ENCODE measurements around the gene CCNL2. TPM values are rescaled to one million over a fixed set of nuclear protein-coding genes. Genes with fewer than 3 reads are reported as not detected.
A peak's percentile ranks its signal among the peaks of the same experiment; 100 is the strongest.

The CCNL2 gene
- total and polyA plus RNA-seq, 2 of the 13 experiments (the other 11 are each of a cell fraction or from before 2014, with no cell fraction given), result 105 to 340 TPM

DNA sequence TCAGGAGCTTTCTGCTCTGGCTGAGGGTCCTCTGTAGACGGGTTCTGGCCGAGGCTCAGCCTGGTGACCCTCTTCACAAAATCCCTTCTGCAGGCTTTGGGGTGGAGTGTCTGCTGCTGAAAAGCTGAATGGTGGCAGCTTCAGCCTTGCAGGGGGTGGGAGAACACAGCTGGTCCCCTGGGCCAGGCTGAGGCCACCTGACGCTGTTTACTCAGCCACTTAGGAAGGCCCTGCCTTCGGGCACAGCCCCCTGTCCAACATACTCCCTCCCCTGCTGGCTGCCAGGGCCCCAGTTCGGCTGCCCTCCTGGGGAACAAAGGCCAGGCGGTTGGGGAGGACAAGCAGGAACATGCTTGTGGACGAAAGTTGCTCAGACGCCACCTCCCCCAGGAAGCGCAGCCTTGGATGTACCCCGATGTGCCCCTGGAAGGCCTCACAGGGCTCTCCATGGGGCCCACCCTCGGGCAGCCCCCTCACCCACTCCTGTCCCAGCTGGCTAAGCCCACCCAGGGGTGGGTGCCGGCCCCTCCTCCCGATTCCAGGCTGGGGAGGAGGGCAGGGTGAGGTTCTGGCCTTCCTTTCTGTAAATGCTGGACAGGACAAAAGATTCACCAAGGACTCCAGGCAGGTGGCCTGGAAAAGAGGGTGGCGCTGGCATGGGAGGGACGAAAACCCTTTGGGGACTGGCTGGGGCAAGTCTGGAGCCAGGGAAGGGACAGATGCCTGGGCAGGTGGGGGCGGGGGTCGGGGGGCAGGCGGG, 22.2 kb upstream of the CCNL2 start, which contains the start of gene ANKRD65:
Gene ANKRD65, minus strand, starts transcription at position 130 of the 760 bp plus-strand sequence. CDS start 271 bp downstream, outside the sequence.
- H3K4me1 ChIP-seq (ENCODE audit: insufficient read depth, low read length), result peaks cover 66% of the 10 kb centered on the region
- in situ Hi-C loops (cut with HindIII; ENCODE audit: extremely low pct_ligation_motif_present, low pct_unique_long_range_greater_than_20kb) (no loop called here), intact Hi-C loops (cut with micrococcal nuclease; ENCODE audit: unreplicated experiment) (no loop called here)
- H3K4me3 ChIP-seq (replicated peaks in 1 of 3; ENCODE audit: insufficient read depth in 1 of 3, low read depth in 2 of 3, low read length in 3 of 3), result peak within 1 kb of the TSS; percentile 64 to 74 (median 70)
- ChIA-PET CTCF (ENCODE audit: low intra/inter-chr PET ratio, low total read pairs) (no interaction called here), POLR2A (interaction anchor here (0.8 to 3.5 kb wide), 12 partner anchors 10 to 115 kb away, joined by 3 to 126 read pairs (median 9); partner anchors contain the start of genes ATAD3A, AURKAIP1, CCNL2 and MRPL20)
- no peak within 1 kb of the TSS for H2AFZ ChIP-seq (ENCODE audit: low read length)
- peak within 1 kb of the TSS; percentile 97 for H3K4me2 ChIP-seq (ENCODE audit: low read depth, low read length)
- H3K79me2 ChIP-seq (ENCODE audit: insufficient read depth, low read length), result peaks cover 12% of the 10 kb centered on the region
- peak within 1 kb of the TSS; percentile 79 for H3K9ac ChIP-seq (ENCODE audit: insufficient read depth, low read depth, low read length)
- BruUV-seq (replicated peaks), result TSS peak; percentile 71
- ATAC-seq (peak; percentile 77), FAIRE-seq (peak; percentile 89), DNase-seq (ENCODE audit: low spot score) (peak; percentile 74)
- peak within 1 kb of the TSS; percentile 85 for H3K27ac ChIP-seq (ENCODE audit: extremely low read length, insufficient read depth, low read length)
- H3K27me3 ChIP-seq (ENCODE audit: control insufficient read depth in 1 of 2, insufficient read depth in 2 of 2, low read length in 2 of 2), result no peaks in the 10 kb centered on the region; a peak in 1 of 5 replicates
- no peaks in the 10 kb centered on the region for H4K20me1 ChIP-seq (ENCODE audit: insufficient read depth, low read length)
- no peaks in the 10 kb centered on the region for H3K36me3 ChIP-seq (replicated peaks in 1 of 2; ENCODE audit: control insufficient read depth in 1 of 2, insufficient read depth in 2 of 2, low read length in 2 of 2)
- no peaks in the 10 kb centered on the region for H3K9me3 ChIP-seq (ENCODE audit: low read length)
- WGBS (ENCODE audit: low lambda C conversion rate), result 19% methylated on average over 8 of the region's 18 CpGs
- TF ChIP-seq TAF1 (CRISPR knock-in tag; IDR thresholded peaks at IDR 0.05) (peak; percentile 74; the same call in 1 of the 2 replicates), HNF4A (CRISPR knock-in tag; IDR thresholded peaks at IDR 0.05) (peak; percentile 67), ZNF446 (CRISPR knock-in tag; IDR thresholded peaks at IDR 0.05) (0 out of 2 replicates have a peak, but pooled peaks have one; percentile 32), NFYB (CRISPR knock-in tag; IDR thresholded peaks at IDR 0.05) (peak; percentile 43; the same call in 1 of the 2 replicates), ATF7-NPFF (CRISPR knock-in tag; IDR thresholded peaks at IDR 0.05; ENCODE audit: low read depth) (peak; percentile 62; the same call in 1 of the 2 replicates), SRF (IDR thresholded peaks at IDR 0.05; ENCODE audit: low read depth, low read length) (no peak), ZKSCAN5 (CRISPR knock-in tag; IDR thresholded peaks at IDR 0.05) (no peak), GATA4 (IDR thresholded peaks at IDR 0.05; ENCODE audit: borderline replicate concordance, low read depth) (peak; percentile 34; the same call in 1 of the 2 replicates), ZSCAN9 (CRISPR knock-in tag; IDR thresholded peaks at IDR 0.05; ENCODE audit: borderline replicate concordance) (peak; percentile 47; the same call in 1 of the 2 replicates), REPIN1 (CRISPR knock-in tag; IDR thresholded peaks at IDR 0.05; ENCODE audit: borderline replicate concordance, low read depth) (peak; percentile 80; the same call in 1 of the 2 replicates), DMAP1 (CRISPR knock-in tag; IDR thresholded peaks at IDR 0.05) (0 out of 2 replicates have a peak, but pooled peaks have one; percentile 71), SOX5 (CRISPR knock-in tag; IDR thresholded peaks at IDR 0.05; ENCODE audit: borderline replicate concordance) (peak; percentile 48; the same call in 1 of the 2 replicates), CBFB (CRISPR knock-in tag; IDR thresholded peaks at IDR 0.05) (0 out of 2 replicates have a peak, but pooled peaks have one; percentile 35), KLF16 (CRISPR knock-in tag; IDR thresholded peaks at IDR 0.05) (peak in 1 of 2 experiments; percentile 47; a peak in 1 of 4 replicates), ZNF367 (CRISPR knock-in tag; IDR thresholded peaks at IDR 0.05; ENCODE audit: borderline replicate concordance) (no peak), ZNF878 (CRISPR knock-in tag; IDR thresholded peaks at IDR 0.05) (no peak), RXRA (CRISPR knock-in tag; IDR thresholded peaks at IDR 0.05) (peak; percentile 78)
- TF ChIP-seq, protein P1, sequence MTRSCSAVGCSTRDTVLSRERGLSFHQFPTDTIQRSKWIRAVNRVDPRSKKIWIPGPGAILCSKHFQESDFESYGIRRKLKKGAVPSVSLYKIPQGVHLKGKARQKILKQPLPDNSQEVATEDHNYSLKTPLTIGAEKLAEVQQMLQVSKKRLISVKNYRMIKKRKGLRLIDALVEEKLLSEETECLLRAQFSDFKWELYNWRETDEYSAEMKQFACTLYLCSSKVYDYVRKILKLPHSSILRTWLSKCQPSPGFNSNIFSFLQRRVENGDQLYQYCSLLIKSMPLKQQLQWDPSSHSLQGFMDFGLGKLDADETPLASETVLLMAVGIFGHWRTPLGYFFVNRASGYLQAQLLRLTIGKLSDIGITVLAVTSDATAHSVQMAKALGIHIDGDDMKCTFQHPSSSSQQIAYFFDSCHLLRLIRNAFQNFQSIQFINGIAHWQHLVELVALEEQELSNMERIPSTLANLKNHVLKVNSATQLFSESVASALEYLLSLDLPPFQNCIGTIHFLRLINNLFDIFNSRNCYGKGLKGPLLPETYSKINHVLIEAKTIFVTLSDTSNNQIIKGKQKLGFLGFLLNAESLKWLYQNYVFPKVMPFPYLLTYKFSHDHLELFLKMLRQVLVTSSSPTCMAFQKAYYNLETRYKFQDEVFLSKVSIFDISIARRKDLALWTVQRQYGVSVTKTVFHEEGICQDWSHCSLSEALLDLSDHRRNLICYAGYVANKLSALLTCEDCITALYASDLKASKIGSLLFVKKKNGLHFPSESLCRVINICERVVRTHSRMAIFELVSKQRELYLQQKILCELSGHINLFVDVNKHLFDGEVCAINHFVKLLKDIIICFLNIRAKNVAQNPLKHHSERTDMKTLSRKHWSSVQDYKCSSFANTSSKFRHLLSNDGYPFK (CRISPR knock-in tag; IDR thresholded peaks at IDR 0.05; ENCODE audit: borderline replicate concordance), result no peak
- TF ChIP-seq, protein P2, sequence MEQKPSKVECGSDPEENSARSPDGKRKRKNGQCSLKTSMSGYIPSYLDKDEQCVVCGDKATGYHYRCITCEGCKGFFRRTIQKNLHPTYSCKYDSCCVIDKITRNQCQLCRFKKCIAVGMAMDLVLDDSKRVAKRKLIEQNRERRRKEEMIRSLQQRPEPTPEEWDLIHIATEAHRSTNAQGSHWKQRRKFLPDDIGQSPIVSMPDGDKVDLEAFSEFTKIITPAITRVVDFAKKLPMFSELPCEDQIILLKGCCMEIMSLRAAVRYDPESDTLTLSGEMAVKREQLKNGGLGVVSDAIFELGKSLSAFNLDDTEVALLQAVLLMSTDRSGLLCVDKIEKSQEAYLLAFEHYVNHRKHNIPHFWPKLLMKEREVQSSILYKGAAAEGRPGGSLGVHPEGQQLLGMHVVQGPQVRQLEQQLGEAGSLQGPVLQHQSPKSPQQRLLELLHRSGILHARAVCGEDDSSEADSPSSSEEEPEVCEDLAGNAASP (CRISPR knock-in tag; IDR thresholded peaks at IDR 0.05; ENCODE audit: borderline replicate concordance), result peak; percentile 73; the same call in 1 of the 2 replicates
- TF ChIP-seq, protein P3, sequence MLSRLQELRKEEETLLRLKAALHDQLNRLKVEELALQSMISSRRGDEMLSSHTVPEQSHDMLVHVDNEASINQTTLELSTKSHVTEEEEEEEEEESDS (CRISPR knock-in tag; IDR thresholded peaks at IDR 0.05; ENCODE audit: borderline replicate concordance), result no peak
- TF ChIP-seq, protein P4, sequence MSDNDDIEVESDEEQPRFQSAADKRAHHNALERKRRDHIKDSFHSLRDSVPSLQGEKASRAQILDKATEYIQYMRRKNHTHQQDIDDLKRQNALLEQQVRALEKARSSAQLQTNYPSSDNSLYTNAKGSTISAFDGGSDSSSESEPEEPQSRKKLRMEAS (IDR thresholded peaks at IDR 0.05), result peak; percentile 61
